Activated T-helper 1 cell treated with anti-CD3 and anti-CD28 coated beads, Interleukin-2, amount 50 U/mL, for 16 hours (primary cell): ENCODE measurements around the gene PHF2.
A peak's percentile ranks its signal among the peaks of the same experiment; 100 is the strongest.

Experiments used
- DNase-seq, 2 donors: peaks; one replicate each; pipeline ENCODE4 v3.0.0-alpha.2; 2020; ENCODE audit warnings: low read depth in 1 of 2, low spot score in 1 of 2

Gene PHF2

DNA sequence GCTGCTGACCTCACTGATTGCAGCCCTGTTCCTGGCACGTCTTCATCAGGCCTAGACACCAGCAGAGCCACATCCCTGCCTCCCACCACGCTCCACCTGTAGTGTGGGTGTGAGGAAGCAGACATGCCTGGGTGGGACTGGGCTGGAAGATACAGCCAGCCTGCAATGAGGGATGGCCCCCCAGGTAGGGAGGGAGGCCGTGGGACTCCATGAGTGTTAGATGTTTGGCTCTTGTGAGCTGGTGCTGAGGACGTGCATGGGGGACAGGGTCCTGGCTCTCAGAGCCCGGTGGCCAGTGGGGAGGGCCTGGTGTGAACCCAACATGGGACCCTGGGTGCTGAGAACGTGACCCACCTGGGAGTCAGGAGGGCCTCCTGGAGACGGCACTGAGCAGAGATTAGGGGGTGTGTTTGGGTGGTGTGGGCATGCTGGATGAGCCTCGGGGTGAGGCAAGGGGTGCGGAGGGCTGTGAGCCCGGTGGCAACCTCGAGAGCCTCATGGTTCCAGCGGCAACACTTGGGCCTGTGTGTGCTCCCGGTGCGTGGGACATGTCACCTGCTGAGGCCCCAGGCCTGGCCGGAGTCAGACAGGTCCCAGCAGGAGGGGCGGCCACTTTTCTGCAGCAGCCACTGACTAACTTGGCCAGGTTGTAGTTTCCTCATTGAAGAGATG lies 87.6 kb downstream of the PHF2 start:
- no peak for DNase-seq

DNA sequence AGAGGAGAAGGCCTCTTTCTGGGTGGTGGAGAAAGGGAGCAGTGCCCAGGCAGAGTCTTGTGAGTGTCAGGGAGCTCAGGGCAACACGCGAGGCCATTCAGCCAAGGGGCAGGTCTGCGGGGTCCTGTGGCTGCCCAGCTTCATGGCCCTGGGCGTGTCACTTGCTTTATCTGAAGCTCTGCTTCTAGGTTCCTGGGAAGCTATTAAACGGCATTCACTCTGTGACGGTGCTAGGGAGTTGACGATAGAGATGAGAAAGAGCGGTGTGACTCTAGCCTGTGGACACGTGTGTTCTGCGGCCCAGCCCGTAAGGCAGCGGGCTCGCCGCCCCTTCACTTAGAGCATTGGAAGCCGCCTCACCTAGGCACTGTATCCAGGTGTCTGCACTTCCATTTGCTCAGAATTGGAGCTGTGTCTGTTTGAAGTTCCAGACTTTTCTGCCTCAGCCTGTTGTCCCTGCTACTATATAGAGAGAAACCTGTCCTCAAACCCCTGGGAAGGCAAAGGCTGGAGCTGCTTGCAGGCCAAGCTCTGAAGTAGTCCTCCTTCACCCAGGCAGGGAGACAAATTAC lies 88.3 kb downstream of the PHF2 start:
- DNase-seq = no peak

DNA sequence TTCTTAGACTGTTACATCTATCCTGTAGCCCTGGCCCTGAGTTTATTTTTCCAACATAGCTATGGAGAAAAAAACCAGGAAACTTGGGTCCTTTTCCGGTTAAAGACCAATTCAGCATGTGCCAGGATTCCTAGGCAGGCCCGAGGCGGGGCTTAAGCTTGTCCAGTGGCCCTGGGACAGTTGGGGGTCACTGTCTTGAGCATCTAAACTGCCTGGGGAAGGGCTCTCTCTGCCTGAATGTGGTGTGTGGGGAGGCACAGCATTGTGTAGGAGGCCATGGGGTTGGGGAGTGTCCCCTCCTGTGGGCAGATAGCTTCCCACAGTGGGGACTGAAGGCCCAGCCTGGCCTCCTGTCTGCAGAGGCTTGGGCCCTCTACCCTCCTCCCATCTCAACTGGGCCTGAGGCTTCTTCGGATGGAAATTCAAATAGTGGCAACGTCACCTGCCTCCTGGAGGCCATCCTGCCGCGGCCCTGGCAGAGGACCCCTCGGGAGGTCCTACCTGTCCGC lies 88.8 kb downstream of the PHF2 start:
- DNase-seq = no peak

DNA sequence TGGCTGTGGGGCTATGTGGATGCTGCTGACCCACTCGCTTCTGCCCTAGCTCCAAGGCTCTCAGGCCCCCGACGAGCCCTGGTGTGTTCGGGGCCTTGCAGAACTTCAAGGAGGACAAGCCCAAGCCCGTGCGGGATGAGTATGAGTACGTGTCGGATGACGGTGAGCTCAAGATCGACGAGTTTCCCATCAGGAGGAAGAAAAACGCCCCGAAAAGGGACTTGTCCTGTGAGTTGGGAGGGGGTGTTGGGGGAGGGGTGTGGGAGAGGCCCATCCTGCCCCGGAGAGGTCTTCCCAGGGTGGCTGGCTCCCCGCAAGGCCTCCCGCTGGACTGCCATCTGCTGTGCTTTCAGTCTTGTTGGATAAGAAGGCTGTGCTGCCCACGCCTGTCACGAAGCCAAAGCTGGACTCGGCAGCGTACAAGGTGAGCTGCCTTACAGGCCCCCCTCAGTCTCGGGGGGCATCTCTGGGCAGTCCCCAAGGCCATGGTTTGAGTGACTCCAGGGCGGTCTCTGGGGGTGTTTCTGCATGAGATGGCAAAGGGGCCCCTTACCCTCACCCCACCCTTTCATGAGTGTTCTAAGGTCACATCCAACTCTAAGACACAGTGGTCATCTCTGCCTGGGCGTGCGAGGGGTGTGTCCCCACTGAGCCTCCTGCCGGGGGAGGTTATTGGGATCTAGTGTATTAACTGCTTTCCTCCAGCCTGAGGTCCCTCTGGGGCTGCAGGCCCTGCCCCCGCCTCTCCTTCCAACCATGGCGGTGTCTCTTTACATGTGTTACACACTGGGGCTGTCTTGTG lies 89.5 kb downstream of the PHF2 start:
- peak in 1 of 2 donors; percentile 3 for DNase-seq

DNA sequence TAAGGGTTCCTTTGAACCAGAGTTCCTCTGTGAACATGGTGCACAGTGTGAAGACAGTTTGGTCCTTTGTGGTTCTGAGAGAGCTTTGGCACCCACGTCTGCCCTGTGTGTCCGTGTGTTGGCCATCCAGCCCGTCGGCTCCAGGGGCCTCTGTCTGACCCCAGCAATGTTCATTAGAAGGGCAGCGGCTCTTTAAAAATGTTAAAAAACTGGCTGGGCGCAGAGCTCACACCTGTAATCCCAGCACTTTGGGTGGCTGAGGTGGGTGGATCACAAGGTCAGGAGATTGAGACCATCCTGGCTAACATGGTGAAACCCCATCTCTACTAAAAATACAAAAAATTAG lies 90.0 kb downstream of the PHF2 start:
- DNase-seq = peak in 1 of 2 donors; percentile 1

DNA sequence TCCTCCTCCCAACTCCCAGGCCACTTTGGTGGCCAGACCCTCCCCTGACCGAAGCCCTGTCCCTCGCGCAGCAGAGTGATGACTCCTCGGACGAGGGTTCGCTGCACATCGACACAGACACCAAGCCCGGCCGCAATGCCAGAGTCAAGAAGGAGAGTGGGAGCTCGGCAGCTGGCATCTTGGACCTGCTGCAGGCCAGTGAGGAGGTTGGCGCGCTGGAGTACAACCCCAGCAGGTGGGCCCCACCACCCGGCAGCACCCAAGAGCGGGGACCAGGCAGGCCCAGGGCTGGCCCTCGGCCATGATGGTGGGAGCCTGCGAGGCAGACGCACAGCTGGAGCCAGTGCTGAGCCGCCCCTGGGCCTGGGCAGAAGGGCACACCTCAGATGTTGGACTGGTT lies 90.6 kb downstream of the PHF2 start:
- DNase-seq = peak in 1 of 2 donors; percentile 3

DNA sequence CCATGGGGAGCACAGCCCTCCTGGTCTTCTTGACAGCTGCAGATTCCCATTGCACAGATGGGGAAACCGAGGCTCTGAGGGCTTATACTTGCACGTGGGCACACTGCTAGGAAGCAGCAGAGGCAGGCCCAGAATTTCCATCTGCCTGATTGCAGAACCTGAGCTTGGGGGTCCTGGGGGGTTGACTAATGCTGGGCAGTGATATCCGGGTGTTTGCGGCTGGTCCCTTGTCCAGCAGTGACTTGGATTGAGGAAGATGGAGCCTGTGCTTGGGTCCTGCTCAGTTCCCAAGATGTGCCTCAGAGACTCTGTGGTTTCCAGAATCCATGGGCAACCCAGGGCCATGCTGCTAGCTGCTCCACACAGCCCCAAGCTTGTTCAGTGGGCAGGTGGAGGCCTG lies 91.2 kb downstream of the PHF2 start:
- DNase-seq = peak in 1 of 2 donors; percentile 0

DNA sequence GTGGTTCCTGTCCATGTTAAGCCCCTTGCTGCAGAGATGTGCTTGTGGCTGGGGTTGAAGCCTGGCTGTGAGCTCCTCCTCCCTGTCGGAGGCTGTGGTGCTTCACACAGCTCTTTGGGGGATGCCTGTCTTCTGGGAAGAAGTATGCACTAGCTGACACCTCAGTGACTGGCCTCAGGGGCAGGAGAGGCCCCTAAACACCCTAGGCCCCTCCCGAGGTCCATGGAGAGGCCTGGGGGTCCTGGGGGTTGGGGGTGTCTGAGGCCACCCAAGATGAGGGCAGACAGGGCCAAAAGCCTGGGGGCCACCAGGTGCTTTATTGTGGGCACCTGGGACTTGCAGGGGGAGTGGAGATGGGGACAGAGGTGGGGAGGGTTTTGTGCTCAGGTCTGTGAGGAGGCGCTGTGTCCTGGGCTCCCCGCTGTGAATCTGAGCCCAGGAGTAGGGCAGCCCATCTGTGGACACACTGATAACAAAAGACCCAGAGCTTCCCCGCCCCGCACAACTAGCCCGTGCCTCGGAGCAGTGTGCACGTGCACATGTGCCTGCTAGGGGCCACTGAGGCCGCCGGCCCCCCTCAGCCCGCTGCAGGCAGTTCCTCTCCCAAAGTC lies 92.0 kb downstream of the PHF2 start:
- DNase-seq = peak in 1 of 2 donors; percentile 2

DNA sequence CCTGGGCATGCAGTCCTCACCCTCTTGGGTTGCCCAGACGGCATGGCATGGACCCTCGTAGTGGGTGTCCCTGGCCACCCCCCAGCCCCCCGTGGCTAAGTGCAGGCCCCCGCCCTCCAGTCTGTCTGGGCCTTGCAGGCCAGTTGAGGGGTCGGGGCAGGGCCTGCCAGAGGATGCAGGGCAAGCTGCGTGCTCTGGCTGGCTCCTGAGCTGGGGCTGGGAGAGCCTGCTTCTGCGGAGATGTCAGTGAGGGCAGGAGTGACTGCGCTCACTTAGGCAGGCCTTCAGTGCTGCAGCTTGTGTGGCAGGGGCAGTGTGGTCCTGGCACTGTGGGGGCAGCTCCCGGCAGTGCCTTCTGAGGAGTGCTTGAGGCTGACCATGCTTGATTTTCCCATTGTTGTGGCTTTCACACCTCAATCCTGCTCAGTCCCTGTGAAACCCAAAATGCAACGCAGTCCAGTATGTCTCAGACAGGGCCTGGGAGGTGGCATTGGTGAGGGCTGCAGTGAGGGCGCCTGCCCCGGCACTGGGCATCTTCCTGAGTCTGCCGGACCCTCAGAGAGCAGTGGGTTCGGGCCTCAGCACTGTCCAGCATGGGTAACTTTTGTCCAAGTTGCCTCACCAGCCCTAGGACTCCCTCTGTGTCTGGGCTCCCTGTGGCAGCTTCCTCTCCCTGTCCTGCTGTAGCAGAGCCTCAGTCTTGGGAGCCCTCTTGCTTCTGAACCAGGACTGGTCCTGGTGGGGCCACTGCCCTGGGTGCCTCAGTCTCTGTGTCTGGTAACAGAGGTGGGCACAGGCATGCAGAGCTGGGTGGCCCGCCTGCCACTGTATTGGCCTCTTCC lies 93.0 kb downstream of the PHF2 start:
- DNase-seq = peak in 1 of 2 donors; percentile 2

DNA sequence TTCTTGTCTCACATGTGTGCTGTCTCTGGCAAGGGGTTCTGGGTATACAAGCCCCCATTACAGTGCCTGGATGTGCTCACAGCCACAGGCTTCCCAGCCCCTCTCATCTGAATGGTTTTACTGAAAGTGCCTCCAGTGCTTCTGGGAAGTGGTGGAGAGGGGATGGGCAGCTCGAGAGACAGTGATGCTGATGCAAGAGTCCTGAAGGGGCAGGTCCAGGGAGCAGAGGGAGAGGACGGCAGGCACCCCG lies 93.5 kb downstream of the PHF2 start:
- DNase-seq = no peak

DNA sequence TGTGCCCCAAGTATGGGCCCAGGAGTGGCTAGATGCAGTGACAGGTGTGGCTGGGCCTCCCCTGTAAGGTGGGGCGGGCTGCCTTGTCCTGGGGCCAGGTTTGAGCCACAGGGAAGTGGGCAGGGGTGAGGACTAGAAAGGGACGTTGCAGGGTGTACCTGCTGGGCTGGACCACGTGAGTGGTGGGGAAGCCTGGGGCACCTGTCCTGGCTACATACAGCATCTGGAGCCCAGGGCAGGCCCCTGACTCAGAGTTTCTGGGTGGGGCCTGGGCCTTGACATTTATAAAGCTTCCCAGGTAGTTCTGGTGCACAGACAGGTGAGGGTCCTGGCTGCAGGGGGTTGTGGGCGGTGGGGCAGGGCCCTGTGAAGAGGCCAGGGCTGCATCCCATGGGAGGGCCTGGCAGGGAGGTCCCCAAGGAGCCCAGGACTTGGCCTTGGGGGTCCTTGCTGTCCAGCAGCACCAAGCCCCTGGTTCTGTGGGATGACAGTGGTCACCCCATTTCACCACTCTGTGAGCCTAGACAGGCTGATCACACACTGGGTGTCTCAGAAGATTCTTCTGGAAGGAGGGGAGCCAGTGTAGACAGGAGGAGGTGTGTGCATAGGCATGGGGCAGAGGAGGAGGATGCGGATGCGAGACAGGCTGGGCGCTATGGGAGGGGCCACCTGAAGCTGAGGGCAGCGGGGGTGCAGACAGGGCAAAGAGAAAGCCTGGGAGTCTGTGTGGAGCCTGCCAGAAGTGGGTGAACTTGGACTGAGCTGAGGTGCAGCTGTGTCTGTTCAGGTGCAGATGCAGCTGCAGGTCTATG lies 94.0 kb downstream of the PHF2 start:
- peak in 1 of 2 donors; percentile 0 for DNase-seq

DNA sequence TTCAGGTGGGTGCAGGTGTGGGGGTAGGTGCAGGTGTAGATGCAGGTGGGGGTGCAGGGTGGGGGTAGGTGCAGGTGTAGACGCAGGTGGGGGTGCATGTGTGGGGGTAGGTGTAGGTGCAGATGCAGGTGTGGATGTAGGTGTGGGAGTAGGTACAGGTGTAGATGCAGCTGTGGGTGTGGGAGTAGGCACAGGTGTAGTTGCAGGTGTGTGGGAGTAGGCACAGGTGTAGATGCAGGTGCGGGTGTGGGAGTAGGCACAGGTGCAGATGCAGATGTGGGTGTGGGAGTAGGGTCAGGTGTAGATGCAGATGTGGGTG lies 94.6 kb downstream of the PHF2 start:
- DNase-seq = no peak

DNA sequence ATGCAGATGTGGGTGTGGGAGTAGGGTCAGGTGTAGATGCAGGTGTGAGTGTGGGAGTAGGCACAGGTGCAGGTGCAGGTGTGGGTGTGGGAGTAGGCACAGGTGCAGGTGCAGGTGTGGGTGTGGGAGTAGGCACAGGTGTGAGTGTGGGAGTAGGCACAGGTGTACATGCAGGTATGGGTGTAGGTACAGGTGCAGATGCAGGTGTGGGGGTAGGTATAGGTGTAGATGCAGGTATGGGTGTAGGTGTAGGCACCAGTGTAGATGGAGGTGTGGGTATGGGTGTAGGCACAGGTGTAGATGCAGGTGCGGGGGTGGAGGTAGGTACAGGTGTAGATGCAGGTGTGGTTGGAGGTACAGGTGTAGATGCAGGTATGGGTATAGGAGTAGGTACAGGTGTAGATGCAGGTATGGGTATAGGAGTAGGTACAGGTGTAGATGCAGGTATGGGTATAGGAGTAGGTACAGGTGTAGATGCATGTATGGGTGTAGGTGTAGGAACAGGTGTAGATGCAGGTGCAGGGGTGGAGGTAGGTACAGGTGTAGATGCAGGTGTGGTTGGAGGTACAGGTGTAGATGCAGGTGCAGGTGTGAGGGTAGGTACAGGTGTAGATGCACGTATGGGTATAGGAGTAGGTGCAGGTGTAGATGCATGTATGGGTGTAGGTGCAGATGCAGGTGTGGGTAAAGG lies 96.1 kb downstream of the PHF2 start:
- DNase-seq = peak in 1 of 2 donors; percentile 0

DNA sequence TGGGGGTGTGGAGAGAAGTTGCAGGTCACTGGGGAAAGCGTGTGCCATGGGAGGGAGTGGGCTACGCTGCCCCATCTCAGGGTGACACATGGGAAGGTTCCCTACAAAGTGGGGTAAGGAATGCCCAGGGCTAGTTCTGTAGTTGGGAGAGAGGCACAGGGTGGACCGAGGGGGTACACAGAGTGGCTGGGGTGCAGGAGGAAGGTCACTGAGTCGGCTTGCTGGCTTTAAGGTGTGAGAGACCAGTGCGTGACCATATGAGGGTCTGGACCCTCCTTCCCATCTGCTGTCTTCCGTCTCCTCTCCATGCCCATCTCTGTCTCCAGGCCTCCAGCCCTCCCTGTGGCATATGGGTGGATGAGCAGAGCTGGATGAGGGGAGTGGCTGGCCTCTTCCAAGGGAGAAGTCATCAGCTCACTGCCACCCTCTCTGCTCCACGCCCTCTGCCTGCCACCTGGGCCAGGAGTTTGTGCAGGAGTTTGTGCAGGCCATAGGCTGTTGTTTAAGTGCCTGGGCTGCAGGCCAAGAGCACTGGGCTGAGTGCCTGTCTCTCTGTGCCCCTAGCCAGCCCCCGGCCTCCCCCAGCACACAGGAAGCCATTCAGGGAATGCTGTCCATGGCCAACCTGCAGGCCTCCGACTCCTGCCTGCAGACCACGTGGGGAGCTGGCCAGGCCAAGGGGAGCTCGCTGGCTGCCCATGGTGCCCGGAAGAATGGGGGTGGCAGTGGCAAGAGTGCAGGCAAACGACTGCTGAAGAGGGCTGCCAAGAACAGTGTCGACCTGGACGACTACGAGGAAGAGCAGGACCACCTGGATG lies 96.8 kb downstream of the PHF2 start:
- DNase-seq = peak in 1 of 2 donors; percentile 1

DNA sequence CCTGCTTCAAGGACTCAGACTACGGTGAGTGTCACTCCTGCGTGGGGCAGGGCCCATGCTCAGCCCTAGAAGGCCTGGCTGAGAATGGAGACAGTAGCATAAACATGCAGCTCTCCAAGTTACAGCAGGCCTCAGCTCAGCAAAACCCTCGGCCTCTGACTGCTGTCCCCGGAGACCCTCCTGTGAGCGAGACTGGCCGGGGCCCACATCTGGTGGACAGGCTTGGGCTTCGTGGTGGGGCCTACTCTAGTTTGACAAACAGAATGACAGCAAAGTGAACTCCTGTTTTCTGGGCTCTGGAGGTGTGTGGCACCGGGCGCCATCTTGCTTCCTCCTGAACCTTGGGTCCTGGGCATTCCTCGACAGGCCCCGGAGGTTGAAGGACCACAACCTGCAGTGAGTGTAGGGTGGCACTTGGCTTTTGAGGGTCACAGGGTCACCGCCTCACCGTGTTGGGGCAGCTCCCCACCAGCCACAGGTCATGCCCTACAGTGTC lies 97.5 kb downstream of the PHF2 start:
- DNase-seq = peak in 1 of 2 donors; percentile 2

DNA sequence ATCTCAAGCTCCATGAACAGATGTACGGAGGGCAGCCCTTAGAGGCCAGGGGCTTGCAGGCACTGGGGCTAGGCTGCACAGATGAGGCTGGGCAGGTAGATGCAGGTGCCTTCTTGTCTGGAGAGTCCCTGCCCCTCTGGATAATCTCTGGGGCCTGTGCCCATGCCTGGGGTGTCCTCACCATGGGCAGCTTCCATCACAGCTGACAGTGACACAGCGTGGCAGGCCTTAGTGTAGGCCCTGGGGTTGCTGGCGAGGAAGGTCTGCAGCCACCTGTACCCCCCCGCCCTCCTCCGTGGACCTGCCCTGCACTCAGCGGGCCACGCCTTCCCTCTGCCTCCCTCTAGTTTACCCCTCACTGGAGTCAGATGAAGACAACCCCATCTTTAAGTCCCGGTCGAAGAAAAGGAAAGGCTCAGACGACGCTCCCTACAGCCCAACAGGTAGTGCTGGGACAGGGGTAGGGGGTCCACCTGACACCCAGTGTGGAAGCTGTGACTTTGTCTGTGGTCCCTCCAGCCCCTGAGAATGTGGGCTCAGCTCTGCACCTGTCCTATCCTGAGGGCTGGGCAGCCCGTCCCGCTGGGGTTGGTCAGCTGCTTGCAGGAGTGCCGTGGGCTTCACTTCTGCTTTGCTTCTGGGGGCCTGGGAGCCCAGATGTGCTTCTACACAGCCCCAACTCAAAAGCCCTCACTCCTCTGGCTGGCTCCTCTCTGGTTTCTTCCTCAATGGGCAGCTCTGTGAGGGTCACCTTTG lies 98.4 kb downstream of the PHF2 start:
- peak in 1 of 2 donors; percentile 2 for DNase-seq

DNA sequence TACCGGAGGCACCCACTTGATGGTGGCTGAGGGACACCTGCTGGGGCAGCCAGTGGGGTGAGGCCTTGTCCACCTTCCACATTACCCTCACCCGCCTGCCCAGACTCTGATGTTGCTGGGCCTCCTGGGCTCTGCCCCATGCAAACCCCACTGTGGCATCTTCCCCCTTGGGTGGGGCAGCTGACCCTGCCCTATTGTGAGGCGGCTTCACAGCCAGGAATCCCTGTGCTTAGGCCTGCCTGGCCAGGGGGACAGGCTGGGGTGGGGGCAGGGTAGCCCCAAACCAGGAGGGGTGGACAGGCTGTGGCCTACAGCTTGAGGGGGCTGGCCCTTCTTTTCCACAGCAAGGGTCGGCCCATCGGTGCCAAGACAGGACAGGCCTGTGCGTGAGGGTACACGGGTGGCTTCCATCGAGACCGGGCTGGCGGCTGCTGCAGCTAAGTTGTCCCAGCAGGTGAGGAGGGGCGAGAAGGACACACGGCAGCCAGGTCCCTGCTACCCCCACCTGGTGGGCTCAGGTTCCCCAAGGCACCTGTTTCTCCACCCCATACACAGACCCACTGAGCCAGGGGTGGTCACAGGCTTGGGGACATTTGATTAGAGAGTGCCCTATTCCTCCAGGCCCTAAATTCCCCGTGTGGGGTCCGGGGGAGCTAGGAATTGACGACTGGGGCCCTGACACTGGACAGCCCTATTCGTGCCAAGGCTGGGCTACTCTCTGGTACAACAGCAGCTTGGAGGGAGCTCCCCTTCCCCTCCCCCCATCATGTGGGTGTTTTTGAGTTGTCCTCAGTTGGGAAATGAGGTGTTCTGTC lies 99.2 kb downstream of the PHF2 start:
- peak in 1 of 2 donors; percentile 3 for DNase-seq
